ENCODE data around the gene EID3.
"Not testable (repeated sequence)": the region's sequence is repeated elsewhere in the genome, so short reads cannot be mapped to it uniquely, and the experiment has no call there.

The EID3 gene

DNA sequence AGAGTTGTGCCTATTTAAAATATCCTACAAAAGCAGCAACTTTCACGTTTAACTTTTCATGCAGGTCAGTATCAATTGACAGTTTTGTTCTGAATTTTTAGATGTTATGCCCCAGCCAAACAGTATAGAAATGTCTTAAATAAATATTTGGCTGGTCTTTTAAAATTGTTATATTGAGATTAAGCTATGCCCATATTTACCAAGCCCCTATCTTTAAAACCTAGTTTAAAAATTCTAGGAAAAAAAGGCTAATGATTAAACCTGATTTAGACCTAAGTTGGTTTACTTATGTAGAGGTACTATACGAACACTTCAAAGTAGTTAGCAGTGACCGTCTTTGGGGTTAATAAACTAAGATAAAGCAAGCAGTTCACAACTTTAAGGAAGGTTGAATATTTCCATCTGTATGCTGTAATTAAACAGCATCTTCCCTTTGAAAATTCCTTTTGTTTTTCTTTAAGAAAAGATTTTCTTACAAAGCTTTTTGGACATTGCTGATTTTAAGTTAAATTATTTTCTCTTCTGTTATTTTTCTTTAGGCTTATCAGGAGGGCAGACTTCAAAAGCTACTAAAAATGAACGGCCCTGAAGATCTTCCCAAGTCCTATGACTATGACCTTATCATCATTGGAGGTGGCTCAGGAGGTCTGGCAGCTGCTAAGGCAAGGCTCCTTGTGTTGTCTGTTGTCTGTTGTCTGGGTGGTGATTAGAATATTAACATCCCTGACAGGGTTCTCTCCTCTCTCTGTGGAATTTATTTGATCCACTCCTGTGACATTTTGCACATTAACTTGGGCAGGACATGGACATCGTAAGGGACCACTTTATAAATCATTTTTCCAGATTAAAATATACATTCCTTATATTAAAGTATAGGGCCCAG lies 7.5 kb downstream of the EID3 start:
- DNase-seq (ENCODE audit: extremely low read depth in 1 of 2, low read depth in 1 of 2) = no peak

DNA sequence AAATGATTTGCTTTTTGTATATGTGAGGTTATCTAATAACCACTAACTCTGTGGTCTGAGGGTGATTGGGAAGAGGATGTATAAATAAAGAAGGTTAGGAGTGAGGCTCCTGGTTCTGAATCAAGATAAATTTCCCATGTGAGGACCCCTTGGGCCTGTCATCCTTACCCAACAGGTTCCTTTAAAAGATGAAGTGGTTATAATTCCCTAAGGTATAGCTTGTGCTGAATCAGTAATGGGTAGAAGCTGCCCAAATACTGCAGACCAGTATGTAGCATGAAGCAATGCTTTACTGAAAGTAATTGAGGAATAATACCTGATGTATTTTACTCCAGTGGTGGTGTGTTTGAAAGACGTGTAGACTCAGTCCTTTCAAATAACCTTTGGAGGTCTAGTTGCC lies 8.7 kb downstream of the EID3 start:
- no peak for DNase-seq (ENCODE audit: extremely low read depth in 1 of 2, low read depth in 1 of 2)

DNA sequence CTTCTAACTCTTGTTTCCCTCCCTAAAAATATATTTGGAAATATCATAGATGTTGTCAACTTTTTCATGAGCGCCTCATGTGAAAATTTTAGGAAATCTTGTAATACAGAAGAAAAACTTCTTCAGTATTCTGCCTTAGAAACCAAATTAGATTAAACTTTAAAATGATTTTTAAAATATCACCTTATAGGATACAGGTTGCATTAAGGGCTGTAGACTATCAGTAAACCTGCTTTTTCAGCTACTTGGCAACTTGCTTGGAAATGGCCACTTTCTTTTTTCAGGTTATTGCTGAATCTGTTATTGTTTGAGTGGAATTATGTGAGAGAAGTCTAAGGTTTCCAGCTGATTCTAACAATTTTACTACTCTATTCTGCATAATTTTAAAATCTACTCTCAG lies 9.1 kb downstream of the EID3 start:
- DNase-seq (ENCODE audit: extremely low read depth in 1 of 2, low read depth in 1 of 2) = no peak

DNA sequence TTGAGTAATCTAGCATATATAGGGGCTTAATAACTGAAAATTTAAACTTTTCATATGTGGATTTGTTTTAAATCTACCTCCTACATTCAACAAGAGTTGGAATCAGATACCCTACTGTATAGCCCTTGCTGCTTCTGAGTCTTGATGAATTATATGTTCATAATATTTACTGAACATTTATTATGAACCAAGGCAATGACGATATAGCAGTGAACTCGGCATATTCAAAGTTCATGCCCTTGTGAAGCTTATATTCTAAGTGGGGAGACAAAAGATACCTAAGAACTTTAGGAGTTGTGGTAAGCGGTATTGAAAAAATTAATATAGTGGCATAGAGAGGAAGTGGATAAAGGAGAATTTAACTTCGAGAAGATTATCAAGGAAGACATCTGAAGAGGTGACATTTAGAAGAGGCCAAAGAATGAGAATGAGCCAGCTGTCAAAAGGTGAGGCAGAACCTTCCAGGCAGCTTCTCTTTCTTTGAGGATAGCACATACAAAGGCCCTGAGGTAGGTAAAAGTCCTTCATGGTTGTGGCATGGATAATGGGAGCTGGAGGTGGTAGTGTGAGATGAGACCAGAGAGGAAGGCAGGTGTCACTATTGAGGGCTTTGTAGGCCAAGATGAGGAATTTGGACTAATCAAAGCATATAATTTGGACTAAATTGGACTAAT lies 10.2 kb downstream of the EID3 start:
- DNase-seq (ENCODE audit: extremely low read depth in 1 of 2, low read depth in 1 of 2) = no peak

DNA sequence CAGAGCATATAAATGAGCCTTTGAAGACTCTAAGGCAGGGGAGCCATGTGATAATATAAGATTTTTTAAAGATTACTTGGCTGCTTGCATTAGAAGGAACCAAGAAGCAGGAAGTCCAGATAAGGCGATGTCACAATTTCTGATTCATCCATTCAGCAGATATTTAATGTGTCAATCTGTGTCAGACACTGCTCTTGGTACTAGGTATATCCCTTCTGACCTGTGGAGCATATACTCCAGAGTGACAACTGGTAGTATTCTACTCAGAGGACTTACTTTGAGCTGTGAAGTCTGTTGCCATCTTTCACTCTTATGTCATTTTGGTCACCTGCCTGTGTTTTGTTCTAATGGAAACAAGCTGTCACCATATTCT lies 10.7 kb downstream of the EID3 start:
- DNase-seq (ENCODE audit: extremely low read depth in 1 of 2, low read depth in 1 of 2) = no peak

DNA sequence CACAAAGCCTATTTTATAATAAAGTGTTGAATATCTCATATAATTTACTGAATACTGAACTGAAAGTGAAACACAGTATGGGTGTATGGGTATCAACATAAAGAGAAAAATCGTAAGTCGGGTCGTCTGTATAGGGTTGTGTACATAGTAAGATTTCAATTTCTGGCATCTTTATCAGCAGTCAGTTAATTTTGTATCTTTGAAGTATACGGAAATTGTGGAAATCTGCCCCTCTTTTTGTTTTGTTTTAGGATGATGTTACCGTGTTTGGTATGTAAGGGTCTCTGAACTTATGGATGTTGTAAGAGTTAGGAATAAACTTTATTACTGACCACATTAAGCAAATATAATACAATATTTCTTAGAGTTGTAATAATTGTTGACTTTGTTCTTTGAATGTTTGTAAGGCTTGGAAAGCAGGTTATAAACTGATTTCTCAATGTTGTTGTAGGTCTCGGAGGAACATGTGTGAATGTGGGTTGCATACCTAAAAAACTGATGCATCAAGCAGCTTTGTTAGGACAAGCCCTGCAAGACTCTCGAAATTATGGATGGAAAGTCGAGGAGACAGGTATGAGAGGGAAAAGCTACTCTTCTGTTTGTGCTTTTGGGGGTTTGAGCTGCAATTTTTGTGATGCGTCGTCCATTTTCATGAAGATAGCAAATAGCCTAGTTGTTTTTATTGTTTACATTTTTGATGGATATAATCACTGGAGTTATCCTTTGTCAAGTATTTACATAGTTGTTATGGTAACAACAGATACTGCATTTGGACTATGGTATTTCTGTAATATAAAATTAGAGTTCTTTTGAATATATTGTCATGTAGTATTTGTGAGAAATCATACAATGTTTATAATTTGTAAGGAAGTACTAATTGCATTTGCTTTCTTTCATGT lies 12.0 kb downstream of the EID3 start:
- no peak for DNase-seq (ENCODE audit: extremely low read depth in 1 of 2, low read depth in 1 of 2)

DNA sequence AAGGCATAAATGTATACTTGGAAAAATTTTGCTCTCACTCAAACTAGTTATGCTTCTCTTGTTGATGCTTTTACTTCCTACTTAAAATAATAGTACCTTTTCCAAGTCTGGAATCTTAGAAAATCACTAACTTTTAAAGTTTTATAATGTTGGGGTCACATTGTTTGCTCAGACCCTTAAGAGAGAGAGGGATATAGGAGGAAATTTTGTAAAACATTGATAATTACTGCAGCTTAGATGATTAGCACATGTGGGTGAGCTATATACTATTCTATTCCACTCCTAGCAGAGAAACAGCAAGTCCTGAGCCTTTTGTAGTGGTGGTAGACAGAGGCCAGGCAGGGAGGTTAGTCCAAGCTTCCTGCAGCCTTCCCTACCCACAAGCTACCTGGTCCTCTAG lies 13.4 kb downstream of the EID3 start:
- DNase-seq (ENCODE audit: extremely low read depth in 1 of 2, low read depth in 1 of 2) = no peak

- DNase-seq (ENCODE audit: extremely low read depth in 1 of 2, low read depth in 1 of 2) = no peak
Measured at GRCh38 chr12:104317538-104318210, 14.1 kb downstream of the EID3 start.

DNA sequence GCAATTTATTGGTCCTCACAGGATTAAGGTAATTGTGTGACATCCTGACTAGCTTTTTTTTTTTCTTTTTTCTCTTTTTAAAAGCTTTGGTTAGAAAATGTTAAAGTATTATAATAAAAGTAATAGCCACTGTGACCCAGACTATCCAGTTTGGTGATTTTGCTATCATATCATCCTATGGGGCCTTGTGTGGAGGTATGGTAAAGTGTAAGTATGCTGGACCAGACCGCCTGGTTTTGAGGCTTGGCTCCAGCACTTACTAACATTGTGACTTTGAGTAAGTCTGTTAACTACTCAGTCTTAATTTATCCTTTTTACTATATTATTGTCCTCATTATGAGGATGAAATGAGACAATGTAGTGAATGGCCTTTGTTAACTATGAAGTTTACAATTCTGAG lies 15.5 kb downstream of the EID3 start:
- no peak for DNase-seq (ENCODE audit: extremely low read depth in 1 of 2, low read depth in 1 of 2)

GRCh38 chr12:104319918-104320626 lies 16.5 kb downstream of the EID3 start:
- DNase-seq (ENCODE audit: extremely low read depth in 1 of 2, low read depth in 1 of 2) = no peak

GRCh38 chr12:104320627-104321024 lies 17.1 kb downstream of the EID3 start:
- no peak for DNase-seq (ENCODE audit: extremely low read depth in 1 of 2, low read depth in 1 of 2)

DNA sequence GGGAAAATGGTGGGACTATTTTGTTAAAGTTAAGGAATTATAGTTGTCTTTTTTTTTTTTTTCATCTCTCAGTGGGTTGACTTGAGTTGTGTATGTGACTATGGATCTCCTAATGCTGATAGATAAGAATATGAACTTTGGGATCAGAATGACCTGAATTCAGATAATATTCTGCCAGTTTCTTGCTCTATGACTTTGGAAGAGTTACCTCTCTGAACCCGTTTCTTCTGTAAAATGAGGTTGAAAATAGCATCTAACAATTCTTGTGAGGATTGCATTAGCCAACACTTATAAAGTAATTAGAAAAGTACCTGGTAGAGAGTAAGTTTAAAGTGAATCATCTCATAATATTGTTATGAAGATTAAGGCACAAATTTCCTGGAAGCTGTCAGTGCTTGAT lies 18.4 kb downstream of the EID3 start:
- no peak for DNase-seq (ENCODE audit: extremely low read depth in 1 of 2, low read depth in 1 of 2)

- DNase-seq (ENCODE audit: extremely low read depth in 1 of 2, low read depth in 1 of 2) = not testable (repeated sequence)
Measured at GRCh38 chr12:104322533-104322932, 19.0 kb downstream of the EID3 start.

- DNase-seq (ENCODE audit: extremely low read depth in 1 of 2, low read depth in 1 of 2) = no peak
Measured at GRCh38 chr12:104323899-104324298, 20.4 kb downstream of the EID3 start.

GRCh38 chr12:104328278-104328677 lies 24.7 kb downstream of the EID3 start:
- not testable (repeated sequence) for DNase-seq (ENCODE audit: extremely low read depth in 1 of 2, low read depth in 1 of 2)

DNA sequence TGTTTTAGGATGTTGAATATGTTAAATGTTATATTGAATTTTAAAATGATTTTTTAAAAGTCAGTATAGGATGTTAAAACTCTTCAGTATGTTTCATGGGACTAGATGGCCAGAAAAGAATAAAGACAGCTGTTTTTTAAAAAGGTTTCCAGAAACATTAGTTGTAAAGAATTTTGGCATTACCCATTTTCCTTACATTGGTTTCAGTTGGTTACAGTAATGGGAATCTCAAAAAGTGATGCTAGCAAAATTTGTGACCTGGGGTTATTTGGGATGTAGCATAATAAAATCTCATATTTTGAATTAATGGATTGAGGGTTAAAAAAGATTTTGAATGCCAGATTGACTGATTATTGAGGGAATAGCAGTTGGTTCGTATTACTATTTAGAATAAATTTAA lies 25.3 kb downstream of the EID3 start:
- no peak for DNase-seq (ENCODE audit: extremely low read depth in 1 of 2, low read depth in 1 of 2)

DNA sequence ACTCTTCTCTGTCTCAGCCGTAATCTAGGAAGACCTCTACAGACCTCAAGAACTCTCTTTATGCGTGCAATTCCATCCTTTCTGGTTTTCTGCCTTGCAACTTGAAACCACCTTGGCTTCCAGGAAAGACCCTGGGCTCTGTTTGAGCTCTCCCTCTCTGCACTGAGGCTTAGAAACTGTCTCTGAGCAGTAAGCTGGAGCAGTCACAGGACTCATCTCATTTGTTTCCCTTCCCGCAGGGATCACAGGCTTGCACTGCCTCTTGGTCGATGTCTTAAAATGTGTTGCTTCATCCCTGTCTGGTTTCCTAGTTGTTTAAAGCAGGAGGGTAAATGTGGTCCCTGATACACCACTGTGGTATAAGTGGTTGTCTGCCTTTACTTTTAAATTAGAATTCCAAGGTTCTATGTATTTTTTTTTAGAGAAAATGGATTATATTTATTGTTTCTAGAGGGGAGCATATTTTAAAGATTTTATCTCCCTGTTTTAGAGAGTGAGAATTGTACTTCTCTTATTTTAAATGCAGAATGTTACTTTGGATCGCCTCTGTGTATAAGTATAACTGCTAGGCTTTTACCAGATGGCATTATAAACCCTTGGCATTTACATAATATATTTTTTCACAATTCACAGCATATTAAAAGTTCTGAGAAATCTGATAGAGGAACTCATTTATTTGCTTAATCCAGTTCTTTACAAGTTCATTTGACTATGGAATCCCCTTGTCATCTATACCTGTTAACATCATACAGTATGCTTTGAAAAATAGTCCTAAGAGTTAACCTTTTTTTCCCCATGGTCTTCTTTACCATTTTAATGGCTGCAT lies 26.4 kb downstream of the EID3 start:
- no peak for DNase-seq (ENCODE audit: extremely low read depth in 1 of 2, low read depth in 1 of 2)

- no peak for DNase-seq (ENCODE audit: extremely low read depth in 1 of 2, low read depth in 1 of 2)
Measured at GRCh38 chr12:104331376-104331775, 27.8 kb downstream of the EID3 start.

DNA sequence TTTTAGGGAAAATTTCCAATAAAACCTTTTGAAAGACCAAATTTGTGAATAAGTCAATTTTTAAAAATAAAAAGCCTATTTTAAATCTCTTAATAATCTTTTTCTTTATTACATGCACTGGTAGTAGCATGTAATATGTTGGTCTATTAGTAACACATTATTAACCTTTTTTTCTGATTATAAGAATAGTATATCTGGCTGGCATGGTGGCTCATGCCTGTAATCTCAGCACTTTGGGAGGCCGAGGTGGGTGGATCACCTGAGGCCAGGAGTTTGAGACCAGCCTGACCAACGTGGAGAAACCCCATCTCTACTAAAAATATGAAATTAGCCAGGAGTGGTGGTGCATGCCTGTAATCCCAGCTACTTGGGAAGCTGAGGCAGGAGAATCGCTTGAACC lies 28.7 kb downstream of the EID3 start:
- not testable (repeated sequence) for DNase-seq (ENCODE audit: extremely low read depth in 1 of 2, low read depth in 1 of 2)

Measured in stimulated activated CD8-positive, alpha-beta memory T cell treated with anti-CD3 and anti-CD28 coated beads, Interleukin-7, amount 100 ng/mL, for 48 hours (primary cell).